ENCODE measurements around the gene ENC1.

GRCh38 chr5:74634611-74635286 is 5.8 kb downstream of the ENC1 start:
- no peak for TF ChIP-seq POLR2A (IDR thresholded peaks at IDR 0.05; ENCODE audit: low read depth, low read length)
- TF ChIP-seq SPI1 (IDR thresholded peaks at IDR 0.05; ENCODE audit: borderline replicate concordance, insufficient read depth, low read depth, low read length), result no peak
- no peak for TF ChIP-seq CTCF (IDR thresholded peaks at IDR 0.05 in 2 of 3, conservative IDR thresholded peaks at IDR 0.05 in 1 of 3; ENCODE audit: control insufficient read depth in 2 of 3, extremely low read depth in 1 of 3, insufficient read depth in 1 of 3, low read depth in 3 of 3, low read length in 3 of 3)
- TF ChIP-seq EZH2 (IDR thresholded peaks at IDR 0.05; ENCODE audit: borderline replicate concordance, control insufficient read depth, low read depth, low read length), result no peak
- TF ChIP-seq FOS (IDR thresholded peaks at IDR 0.05; ENCODE audit: borderline replicate concordance, extremely low read depth, insufficient read length), result no peak
- TF ChIP-seq FOXK2 (IDR thresholded peaks at IDR 0.05), result no peak
- no peak for TF ChIP-seq EP300 (IDR thresholded peaks at IDR 0.05; ENCODE audit: borderline replicate concordance in 1 of 2, control insufficient read depth in 1 of 2, low read depth in 2 of 2, low read length in 2 of 2)
- TF ChIP-seq NR2C2 (IDR thresholded peaks at IDR 0.05; ENCODE audit: borderline replicate concordance, control insufficient read depth, insufficient read length, low read depth), result no peak

Data from GM12878 (cell line).